ENCODE measurements around the gene SUMO2.

DNA sequence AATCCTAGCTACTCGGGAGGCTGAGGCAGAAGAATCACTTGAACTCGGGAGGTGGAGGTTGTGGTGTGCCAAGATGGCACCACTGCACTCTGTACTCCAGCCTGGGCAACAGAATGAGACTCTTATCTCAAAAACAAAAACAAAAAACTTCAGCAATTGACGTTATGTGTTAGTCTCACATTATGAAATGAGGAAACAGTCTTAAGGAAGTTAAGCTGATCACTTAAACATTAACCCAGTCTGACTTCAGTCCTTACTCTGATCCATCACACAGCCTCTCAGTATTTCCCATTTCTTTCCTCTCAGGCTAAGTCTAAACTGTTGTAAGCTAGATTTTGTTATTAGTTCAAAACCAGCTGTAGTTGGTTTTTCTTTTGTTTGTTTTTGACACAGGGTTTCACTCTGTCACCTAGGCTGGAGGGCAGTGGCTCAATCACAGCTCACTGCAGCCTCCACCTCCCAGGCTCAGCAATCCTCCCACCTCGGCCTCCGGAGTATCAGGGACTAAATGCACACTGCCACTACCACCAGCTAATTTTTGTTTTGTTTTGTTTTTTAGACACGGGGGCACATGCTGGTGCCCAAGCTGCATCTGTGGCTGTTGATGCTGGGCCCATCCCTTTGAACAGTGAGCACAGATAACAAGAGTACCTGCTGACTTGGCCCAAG, 34.7 kb downstream of the SUMO2 start:
- no peak for TF ChIP-seq EZH2phosphoT487 (IDR thresholded peaks at IDR 0.05; ENCODE audit: low read depth)
- TF ChIP-seq, protein P1, sequence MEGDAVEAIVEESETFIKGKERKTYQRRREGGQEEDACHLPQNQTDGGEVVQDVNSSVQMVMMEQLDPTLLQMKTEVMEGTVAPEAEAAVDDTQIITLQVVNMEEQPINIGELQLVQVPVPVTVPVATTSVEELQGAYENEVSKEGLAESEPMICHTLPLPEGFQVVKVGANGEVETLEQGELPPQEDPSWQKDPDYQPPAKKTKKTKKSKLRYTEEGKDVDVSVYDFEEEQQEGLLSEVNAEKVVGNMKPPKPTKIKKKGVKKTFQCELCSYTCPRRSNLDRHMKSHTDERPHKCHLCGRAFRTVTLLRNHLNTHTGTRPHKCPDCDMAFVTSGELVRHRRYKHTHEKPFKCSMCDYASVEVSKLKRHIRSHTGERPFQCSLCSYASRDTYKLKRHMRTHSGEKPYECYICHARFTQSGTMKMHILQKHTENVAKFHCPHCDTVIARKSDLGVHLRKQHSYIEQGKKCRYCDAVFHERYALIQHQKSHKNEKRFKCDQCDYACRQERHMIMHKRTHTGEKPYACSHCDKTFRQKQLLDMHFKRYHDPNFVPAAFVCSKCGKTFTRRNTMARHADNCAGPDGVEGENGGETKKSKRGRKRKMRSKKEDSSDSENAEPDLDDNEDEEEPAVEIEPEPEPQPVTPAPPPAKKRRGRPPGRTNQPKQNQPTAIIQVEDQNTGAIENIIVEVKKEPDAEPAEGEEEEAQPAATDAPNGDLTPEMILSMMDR (IDR thresholded peaks at IDR 0.05; ENCODE audit: low read depth, low read length), result no peak

Measured in OCI-LY3 (cell line).